Effector memory CD4-positive, alpha-beta T cell (primary cell): Measurements from ENCODE around the gene DENND2D.
A peak's percentile ranks its signal among the peaks of the same experiment; 100 is the strongest.
"Not testable (repeated sequence)": the region's sequence is repeated elsewhere in the genome, so short reads cannot be mapped to it uniquely, and the experiment has no call there.

Experiments used
- DNase-seq, 3 donors: peaks; one replicate each; pipeline ENCODE4 v3.0.0-alpha.2; 2020
- H3K27ac ChIP-seq: 2 replicates; pipeline ENCODE4 v1.7.0; 2013; ENCODE audit warnings: mild to moderate bottlenecking, low read length, moderate library complexity; ENCODE audit not compliant: insufficient read depth, poor library complexity, severe bottlenecking
- H3K27me3 ChIP-seq: replicated peaks from 2 replicates; pipeline ENCODE4 v1.7.0; 2013; ENCODE audit warnings: mild to moderate bottlenecking, low read length; ENCODE audit not compliant: insufficient read depth, control insufficient read depth, poor library complexity, severe bottlenecking
- H3K36me3 ChIP-seq: 2 replicates; pipeline ENCODE4 v1.7.0; 2013; ENCODE audit warnings: mild to moderate bottlenecking, low read length, moderate library complexity; ENCODE audit not compliant: control insufficient read depth, insufficient read depth
- H3K4me1 ChIP-seq: 2 replicates; pipeline ENCODE4 v1.7.0; 2013; ENCODE audit warnings: low read length, mild to moderate bottlenecking; ENCODE audit not compliant: control insufficient read depth, insufficient read depth, poor library complexity, severe bottlenecking
- H3K4me3 ChIP-seq: 2 replicates; pipeline ENCODE4 v1.7.0; 2013; ENCODE audit warnings: low read length, low read depth, mild to moderate bottlenecking; ENCODE audit not compliant: insufficient read depth, poor library complexity, severe bottlenecking
- H3K9me3 ChIP-seq: 2 replicates; pipeline ENCODE4 v1.7.0; 2013; ENCODE audit warnings: mild to moderate bottlenecking, low read length, moderate library complexity; ENCODE audit not compliant: control insufficient read depth

Gene DENND2D

GRCh38 chr1:111221633-111222291 lies 21.3 kb upstream of the DENND2D start:
- no peaks in the 10 kb centered on the region for H3K27me3 ChIP-seq
- H3K4me1 ChIP-seq = peaks cover 80% of the 10 kb centered on the region
- peak overlapping the region; percentile 28 for H3K4me3 ChIP-seq
- H3K9me3 ChIP-seq = no peaks in the 10 kb centered on the region
- peak overlapping the region; percentile 72 for H3K27ac ChIP-seq
- peak in 1 of 3 donors; percentile 22 for DNase-seq
- no peaks in the 10 kb centered on the region for H3K36me3 ChIP-seq

DNA sequence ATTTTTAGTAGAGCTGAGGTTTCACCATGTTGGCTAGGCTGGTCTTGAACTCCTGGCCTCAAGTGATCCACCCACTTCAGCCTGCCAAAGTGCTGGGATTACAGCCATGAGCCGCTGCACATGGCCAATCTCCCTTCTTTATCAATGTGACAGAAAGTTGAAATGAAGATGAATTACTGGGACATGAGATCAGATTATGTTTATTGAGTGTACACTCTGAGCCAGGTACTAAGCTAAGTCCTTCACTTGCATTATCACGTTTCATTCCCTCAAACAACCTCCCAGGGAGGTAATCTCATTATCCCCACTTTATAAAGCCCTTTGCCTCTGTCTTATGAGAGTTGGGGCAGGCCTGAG lies 20.8 kb upstream of the DENND2D start:
- Histone ChIP-seq H3K27ac (peak overlapping the region; percentile 72), H3K4me1 (peaks cover 80% of the 10 kb centered on the region)
- no peak for DNase-seq

GRCh38 chr1:111220302-111220890 lies 19.9 kb upstream of the DENND2D start:
- DNase-seq = no peak
- H3K4me3 ChIP-seq = no peak overlapping the region
- no peaks in the 10 kb centered on the region for H3K9me3 ChIP-seq
- peaks cover 78% of the 10 kb centered on the region for H3K4me1 ChIP-seq
- peak overlapping the region; percentile 72 for H3K27ac ChIP-seq
- H3K27me3 ChIP-seq = no peaks in the 10 kb centered on the region
- no peaks in the 10 kb centered on the region for H3K36me3 ChIP-seq

More for the DNA sequence above, 20.8 kb upstream of the DENND2D start:
- Histone ChIP-seq H3K27me3 (no peaks in the 10 kb centered on the region), H3K4me3 (no peak overlapping the region), H3K9me3 (no peaks in the 10 kb centered on the region), H3K36me3 (no peaks in the 10 kb centered on the region)

DNA sequence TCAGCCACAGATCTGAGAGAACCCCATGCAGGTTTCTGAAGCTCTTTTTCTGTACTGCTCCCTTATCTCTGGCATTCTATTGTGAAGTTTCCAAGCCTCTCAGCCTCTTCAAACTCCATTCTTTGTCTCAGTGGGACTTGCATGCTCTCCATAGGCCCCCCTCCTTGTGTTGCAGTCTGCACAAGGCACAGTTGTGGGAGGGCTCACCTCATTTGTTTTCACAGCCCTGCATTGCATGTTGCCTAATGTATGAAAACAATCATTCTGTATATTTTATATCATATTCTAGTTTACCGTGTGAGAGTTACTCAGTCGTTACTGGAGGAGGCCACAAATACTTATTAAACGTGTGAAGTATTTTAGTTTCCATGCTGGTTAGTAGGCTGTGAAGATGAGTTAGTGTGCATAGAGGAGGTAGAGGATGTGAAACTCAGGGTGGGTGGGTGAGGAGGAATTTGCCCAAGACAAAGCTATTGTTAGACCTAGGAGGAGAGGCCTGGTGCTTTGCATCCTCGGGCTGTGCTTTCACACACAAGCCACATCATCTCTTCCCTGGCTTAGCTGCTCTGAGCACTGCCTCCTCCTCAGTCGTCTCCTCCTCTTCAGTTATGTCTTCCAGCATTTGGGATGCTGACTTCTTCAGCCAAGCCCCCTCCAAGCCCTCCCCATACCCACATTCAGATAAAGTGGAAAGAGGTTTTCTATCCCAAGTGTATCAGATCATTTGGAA lies 19.3 kb upstream of the DENND2D start:
- Histone ChIP-seq H3K4me1 (peaks cover 78% of the 10 kb centered on the region), H3K9me3 (no peaks in the 10 kb centered on the region), H3K27ac (peak overlapping the region; percentile 72), H3K27me3 (no peaks in the 10 kb centered on the region), H3K4me3 (no peak overlapping the region), H3K36me3 (no peaks in the 10 kb centered on the region)
- DNase-seq = no peak

GRCh38 chr1:111218701-111219556 lies 18.5 kb upstream of the DENND2D start:
- no peaks in the 10 kb centered on the region for H3K9me3 ChIP-seq
- no peak overlapping the region for H3K4me3 ChIP-seq
- H3K36me3 ChIP-seq = no peaks in the 10 kb centered on the region
- no peak for DNase-seq
- H3K27ac ChIP-seq = peak overlapping the region; percentile 72
- H3K27me3 ChIP-seq = no peaks in the 10 kb centered on the region
- H3K4me1 ChIP-seq = peaks cover 86% of the 10 kb centered on the region

DNA sequence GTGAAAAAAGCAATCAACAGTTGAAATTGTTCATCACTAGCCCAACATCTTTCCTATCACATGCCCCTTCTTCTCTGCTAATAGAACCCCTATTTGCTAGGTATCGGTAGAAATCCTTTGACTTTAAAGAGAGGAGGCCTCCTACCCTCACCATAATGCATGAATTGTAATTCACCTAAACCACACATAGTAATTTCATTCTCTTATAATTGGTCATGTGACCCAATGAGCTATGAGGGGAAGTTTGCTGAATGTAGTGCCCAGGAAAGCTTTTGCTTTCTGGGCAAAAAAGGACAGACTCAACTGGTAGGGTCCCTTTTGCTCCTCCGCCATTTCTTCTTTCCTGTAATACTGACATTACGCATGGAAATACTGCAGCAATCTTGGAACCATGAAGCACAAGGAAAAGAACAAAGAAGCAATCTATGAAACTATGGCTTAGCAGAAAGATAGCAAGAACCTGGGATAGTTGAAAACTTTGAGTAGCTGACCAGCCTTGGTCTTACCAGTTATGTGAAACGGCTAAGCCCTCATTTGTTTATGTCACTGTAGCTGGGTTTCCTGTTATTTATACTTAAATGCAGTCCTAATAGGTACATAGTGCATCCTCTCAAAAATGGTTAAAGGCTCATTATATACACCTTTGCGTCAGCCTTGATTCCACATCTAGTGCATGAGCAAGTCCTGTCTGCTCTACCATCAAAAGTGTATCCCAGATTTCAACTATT lies 16.9 kb upstream of the DENND2D start:
- DNase-seq = no peak
- H3K4me1 ChIP-seq = peaks cover 78% of the 10 kb centered on the region
- H3K27ac ChIP-seq = peak overlapping the region; percentile 72
- no peak overlapping the region for H3K4me3 ChIP-seq
- H3K36me3 ChIP-seq = no peaks in the 10 kb centered on the region
- H3K27me3 ChIP-seq = no peaks in the 10 kb centered on the region
- no peaks in the 10 kb centered on the region for H3K9me3 ChIP-seq

DNA sequence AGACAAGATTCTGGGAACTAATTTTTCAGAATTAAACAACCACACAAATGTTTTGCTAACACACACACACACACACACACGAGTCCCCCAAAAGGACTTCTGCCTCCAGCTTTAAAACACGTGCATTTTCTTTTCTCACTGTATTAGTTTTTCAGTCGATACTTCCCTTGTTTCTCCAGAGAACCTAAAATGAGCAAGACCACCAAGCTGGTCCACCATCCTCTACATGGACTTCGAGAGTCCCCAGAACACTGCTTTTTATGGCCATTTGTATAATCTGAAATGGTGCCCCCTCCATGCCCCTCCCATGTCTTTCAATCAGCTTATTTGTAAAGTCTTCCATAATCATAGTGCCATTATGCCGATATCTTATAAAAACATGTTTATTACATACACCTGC lies 16.3 kb upstream of the DENND2D start:
- no peak for DNase-seq
- H3K9me3 ChIP-seq = no peaks in the 10 kb centered on the region
- H3K4me3 ChIP-seq = no peak overlapping the region
- H3K27me3 ChIP-seq = no peaks in the 10 kb centered on the region
- H3K4me1 ChIP-seq = peaks cover 72% of the 10 kb centered on the region
- H3K36me3 ChIP-seq = no peaks in the 10 kb centered on the region
- peak overlapping the region; percentile 72 for H3K27ac ChIP-seq

DNA sequence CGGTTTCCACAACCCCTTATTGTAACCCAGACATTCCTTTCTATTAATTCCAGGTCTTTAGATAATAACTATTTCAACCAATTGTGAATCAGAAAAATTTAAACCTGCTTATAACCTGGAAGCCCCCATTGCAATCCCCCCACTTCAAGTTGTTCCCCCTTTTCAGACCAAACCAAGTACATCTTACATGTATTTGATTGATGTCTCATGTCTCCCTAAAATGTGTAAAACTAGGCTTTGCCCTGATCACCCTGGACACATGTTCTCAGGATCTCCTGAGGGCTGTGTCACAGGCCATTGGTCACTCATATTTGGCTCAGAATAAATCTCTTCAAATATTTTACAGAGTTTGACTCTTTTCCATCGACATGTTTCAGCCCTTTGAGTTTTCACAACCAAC lies 14.8 kb upstream of the DENND2D start:
- not testable (repeated sequence) for H3K36me3 ChIP-seq, H3K9me3 ChIP-seq, H3K27me3 ChIP-seq, DNase-seq
- peak overlapping the region; percentile 72 for H3K27ac ChIP-seq
- H3K4me3 ChIP-seq = peak overlapping the region; percentile 6
- peaks cover 57% of the 10 kb centered on the region for H3K4me1 ChIP-seq

DNA sequence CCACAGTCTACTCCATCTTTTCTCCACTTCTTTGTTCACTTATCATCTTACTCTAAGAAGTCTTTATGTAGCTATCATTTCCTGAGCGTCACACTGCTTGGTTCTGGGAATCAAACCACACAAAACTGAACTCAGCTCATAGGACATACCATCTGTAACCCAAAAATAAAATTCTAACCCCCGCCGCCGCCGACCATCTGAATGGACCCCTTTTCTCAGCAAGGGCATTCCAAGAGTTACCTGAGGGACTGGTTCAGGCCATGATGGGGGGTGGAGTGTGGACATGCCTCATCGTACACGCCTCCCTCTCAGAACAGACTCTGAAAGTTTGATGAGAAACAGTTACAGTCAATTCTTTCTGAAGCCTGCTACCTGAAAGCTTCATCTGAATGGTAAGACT lies 14.4 kb upstream of the DENND2D start:
- no peaks in the 10 kb centered on the region for H3K9me3 ChIP-seq
- peaks cover 53% of the 10 kb centered on the region for H3K4me1 ChIP-seq
- peak overlapping the region; percentile 72 for H3K27ac ChIP-seq
- peak in 1 of 3 donors; percentile 24 for DNase-seq
- H3K36me3 ChIP-seq = no peaks in the 10 kb centered on the region
- H3K4me3 ChIP-seq = no peak overlapping the region
- H3K27me3 ChIP-seq = no peaks in the 10 kb centered on the region
